ENCODE results near the gene PCDHGB5.
"Not testable (repeated sequence)": the region's sequence is repeated elsewhere in the genome, so short reads cannot be mapped to it uniquely, and the experiment has no call there.

PCDHGB5 gene

GRCh38 chr5:141382469-141383294, 15.1 kb upstream of the PCDHGB5 start, which contains the start of gene PCDHGA7:
Gene PCDHGA7 (plus strand): TSS chr5:141382742. CDS start chr5:141382900, 158 bp downstream.
- no peak for DNase-seq

- DNase-seq = no peak
Measured at GRCh38 chr5:141383345-141383744, 14.4 kb upstream of the PCDHGB5 start.

- no peak for DNase-seq
Measured at GRCh38 chr5:141384471-141385267, 13.1 kb upstream of the PCDHGB5 start.

GRCh38 chr5:141387557-141388311, 10.0 kb upstream of the PCDHGB5 start, which contains the start of gene PCDHGB4:
Gene PCDHGB4 (plus strand): TSS chr5:141387698. CDS start chr5:141387885, 187 bp downstream.
- not testable (repeated sequence) for DNase-seq

DNA sequence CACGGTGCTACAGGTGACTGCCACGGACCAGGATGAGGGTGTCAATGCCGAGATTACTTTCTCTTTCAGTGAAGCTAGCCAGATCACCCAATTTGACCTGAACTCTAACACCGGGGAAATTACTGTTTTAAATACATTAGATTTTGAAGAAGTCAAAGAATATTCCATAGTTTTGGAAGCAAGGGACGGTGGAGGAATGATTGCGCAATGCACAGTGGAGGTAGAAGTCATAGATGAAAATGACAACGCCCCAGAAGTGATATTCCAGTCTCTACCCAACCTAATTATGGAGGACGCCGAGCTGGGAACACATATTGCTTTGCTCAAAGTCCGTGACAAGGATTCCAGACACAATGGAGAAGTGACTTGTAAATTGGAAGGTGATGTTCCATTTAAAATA, 9.1 kb upstream of the PCDHGB5 start:
- DNase-seq = no peak

DNA sequence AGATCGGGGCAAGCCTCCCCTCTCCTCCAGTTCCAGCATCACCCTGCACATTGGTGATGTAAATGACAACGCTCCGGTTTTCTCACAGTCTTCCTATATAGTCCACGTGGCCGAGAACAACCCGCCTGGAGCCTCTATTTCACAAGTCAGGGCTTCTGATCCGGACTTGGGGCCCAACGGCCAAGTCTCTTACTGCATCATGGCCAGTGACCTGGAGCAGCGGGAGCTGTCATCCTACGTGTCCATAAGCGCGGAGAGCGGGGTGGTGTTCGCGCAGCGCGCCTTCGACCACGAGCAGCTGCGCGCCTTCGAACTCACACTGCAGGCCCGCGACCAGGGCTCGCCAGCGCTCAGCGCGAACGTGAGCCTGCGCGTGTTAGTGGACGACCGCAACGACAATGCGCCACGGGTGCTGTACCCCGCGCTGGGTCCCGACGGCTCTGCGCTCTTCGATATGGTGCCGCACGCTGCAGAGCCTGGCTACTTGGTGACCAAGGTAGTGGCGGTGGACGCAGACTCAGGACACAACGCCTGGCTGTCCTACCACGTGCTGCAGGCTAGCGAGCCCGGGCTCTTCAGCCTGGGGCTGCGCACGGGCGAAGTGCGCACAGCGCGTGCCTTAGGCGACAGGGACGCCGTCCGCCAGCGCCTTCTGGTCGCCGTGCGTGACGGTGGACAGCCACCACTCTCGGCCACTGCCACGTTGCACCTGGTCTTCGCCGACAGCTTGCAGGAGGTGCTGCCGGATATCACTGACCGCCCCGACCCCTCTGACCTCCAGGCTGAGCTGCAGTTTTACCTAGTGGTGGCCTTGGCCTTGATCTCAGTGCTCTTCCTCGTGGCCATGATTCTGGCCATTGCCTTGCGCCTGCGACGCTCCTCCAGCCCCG, 8.3 kb upstream of the PCDHGB5 start:
- DNase-seq = no peak

- no peak for DNase-seq
Measured at GRCh38 chr5:141392429-141393198, 5.1 kb upstream of the PCDHGB5 start, which contains the start of gene PCDHGA8. Gene PCDHGA8 (plus strand): TSS chr5:141392633. CDS start chr5:141392814, 181 bp downstream.

GRCh38 chr5:141393267-141393666, 4.5 kb upstream of the PCDHGB5 start:
- no peak for DNase-seq

DNA sequence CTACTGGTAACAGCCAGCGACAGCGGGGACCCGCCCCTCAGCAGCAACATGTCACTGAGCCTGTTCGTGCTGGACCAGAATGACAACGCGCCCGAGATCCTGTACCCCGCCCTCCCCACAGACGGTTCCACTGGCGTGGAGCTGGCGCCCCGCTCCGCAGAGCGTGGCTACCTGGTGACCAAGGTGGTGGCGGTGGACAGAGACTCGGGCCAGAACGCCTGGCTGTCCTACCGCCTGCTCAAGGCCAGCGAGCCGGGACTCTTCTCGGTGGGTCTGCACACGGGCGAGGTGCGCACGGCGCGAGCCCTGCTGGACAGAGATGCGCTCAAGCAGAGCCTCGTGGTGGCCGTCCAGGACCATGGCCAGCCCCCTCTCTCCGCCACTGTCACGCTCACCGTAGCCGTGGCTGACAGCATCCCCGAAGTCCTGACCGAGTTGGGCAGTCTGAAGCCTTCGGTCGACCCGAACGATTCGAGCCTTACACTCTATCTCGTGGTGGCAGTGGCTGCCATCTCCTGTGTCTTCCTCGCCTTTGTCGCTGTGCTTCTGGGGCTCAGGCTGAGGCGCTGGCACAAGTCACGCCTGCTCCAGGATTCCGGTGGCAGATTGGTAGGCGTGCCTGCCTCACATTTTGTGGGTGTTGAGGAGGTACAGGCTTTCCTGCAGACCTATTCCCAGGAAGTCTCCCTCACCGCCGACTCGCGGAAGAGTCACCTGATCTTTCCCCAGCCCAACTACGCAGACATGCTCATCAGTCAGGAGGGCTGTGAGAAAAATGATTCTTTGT, 3.2 kb upstream of the PCDHGB5 start:
- not testable (repeated sequence) for DNase-seq

DNA sequence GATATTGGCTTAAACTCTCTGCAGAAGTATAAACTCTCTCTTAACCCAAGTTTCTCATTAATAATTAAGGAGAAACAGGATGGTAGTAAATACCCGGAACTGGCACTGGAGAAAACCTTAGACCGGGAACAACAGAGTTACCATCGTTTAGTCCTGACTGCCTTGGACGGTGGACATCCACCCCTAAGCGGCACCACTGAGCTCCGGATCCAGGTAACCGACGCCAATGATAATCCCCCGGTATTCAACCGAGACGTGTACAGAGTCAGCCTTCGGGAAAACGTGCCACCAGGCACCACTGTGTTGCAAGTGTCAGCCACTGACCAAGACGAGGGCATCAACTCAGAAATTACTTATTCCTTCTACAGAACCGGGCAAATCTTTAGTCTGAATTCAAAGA, 861 bp downstream of the PCDHGB5 start:
- no peak for DNase-seq

DNA sequence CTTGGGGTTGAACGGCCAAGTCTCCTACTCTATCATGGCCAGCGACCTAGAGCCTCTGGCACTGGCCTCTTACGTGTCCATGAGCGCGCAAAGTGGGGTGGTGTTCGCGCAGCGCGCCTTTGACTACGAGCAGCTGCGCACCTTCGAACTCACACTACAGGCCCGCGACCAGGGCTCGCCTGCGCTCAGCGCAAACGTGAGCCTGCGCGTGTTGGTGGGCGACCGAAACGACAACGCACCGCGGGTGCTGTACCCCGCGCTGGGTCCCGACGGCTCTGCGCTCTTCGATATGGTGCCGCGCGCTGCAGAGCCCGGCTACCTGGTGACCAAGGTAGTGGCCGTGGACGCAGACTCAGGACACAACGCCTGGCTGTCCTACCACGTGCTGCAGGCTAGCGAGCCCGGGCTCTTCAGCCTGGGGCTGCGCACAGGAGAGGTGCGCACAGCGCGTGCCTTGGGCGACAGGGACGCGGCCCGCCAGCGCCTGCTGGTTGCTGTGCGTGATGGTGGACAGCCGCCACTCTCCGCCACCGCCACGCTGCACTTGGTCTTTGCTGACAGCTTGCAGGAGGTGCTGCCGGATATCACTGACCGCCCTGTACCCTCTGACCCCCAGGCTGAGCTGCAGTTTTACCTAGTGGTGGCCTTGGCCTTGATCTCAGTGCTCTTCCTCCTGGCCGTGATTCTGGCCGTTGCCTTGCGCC, 2.0 kb downstream of the PCDHGB5 start:
- DNase-seq = no peak

GRCh38 chr5:141402553-141403243, 5.0 kb downstream of the PCDHGB5 start, which contains the start of gene PCDHGA9:
Gene PCDHGA9 (plus strand): TSS chr5:141402778. CDS start chr5:141402953, 175 bp downstream.
- DNase-seq = no peak

DNA sequence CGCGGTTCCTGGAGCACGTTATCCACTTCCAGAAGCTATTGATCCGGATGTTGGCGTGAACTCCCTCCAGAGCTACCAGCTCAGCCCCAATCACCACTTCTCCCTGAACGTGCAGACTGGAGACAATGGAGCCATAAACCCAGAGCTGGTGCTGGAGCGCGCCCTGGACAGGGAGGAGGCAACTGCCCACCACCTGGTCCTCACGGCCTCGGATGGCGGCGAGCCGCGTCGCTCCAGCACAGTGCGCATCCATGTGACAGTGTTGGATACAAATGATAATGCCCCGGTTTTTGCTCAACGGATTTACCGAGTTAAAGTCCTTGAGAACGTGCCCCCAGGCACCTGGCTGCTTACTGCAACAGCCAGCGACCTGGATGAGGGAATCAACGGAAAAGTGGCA, 5.6 kb downstream of the PCDHGB5 start:
- DNase-seq = no peak

DNA sequence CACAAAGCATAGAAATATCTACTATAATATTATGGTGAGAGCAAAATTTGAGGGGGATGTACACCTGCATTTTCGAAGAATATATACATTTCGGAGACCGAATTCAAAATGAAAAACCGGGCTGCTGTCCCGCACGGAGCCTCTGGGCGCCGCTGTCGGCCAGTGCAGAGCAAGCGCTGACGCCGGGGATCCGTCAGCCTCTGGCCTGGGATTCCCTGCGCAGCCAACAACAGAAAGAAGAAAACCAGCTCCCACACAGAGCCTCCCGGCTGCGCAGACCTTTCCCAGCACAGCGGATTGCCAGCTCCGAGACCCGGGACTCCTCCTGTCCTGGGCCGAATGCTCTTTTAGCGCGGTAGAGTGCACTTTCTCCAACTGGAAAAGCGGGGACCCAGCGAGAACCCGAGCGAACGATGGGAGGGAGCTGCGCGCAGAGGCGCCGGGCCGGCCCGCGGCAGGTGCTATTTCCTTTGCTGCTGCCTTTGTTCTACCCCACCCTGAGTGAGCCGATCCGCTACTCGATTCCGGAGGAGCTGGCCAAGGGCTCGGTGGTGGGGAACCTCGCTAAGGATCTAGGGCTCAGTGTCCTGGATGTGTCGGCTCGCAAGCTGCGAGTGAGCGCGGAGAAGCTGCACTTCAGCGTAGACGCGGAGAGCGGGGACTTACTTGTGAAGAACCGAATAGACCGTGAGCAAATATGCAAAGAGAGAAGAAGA, 10.2 kb downstream of the PCDHGB5 start, which contains the start of gene PCDHGB6:
TSS of gene PCDHGB6 (plus strand) at position 232 of the 716 bp plus-strand sequence. CDS start at position 414, 182 bp downstream.
- DNase-seq = not testable (repeated sequence)

DNA sequence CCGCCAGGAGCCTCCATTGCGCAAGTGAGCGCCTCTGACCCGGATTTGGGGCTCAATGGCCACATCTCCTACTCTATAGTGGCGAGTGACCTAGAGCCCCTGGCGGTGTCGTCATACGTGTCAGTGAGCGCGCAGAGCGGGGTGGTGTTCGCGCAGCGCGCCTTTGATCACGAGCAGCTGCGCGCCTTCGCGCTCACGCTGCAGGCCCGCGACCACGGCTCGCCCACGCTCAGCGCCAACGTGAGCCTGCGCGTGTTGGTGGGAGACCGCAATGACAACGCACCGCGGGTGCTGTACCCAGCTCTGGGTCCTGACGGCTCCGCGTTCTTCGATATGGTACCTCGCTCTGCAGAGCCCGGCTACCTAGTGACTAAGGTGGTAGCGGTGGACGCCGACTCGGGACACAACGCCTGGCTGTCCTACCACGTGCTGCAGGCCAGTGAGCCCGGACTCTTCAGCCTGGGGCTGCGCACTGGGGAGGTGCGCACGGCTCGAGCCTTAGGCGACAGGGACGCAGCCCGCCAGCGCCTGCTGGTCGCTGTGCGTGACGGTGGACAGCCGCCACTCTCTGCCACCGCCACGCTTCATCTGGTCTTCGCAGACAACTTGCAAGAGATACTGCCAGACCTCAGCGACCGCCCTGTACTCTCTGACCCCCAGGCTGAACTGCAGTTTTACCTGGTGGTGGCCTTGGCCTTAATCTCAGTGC, 12.0 kb downstream of the PCDHGB5 start:
- no peak for DNase-seq

DNA sequence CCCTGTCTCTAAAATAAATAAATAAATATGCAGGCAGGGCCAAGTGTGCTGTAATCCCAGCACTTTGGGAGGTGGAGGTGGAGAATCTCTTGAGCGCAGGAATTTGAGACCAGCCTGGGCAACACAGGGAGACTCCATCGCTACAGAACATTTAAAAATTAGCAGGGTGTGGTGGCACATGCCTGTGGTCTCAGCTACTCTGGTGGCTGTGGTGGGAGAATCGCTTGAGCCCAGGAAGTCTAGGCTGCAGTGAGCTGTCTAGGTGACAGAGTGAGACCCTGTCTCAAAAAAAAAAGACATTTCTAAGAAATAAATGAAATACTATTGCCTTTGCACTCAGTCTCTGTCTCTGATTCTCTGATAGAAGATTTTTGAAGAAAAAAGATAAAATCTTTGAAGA, 13.8 kb downstream of the PCDHGB5 start:
- no peak for DNase-seq

GRCh38 chr5:141412854-141413539, 15.2 kb downstream of the PCDHGB5 start, which contains the start of gene PCDHGA10:
Gene PCDHGA10 (plus strand): TSS chr5:141412987. CDS start chr5:141413176, 189 bp downstream.
- DNase-seq = peak; percentile 38

All from activated CD4-positive, alpha-beta T cell treated with anti-CD3 and anti-CD28 coated beads for 1 hour (primary cell).